HL-60 (cell line): ENCODE data around the gene FAM72C.
"Not testable (repeated sequence)": the region's sequence is repeated elsewhere in the genome, so short reads cannot be mapped to it uniquely, and the experiment has no call there.

Experiments used
- GABPA ChIP-seq: IDR thresholded peaks from 2 replicates; pipeline ENCODE4 v1.6.1; 2012; ENCODE audit warnings: low read depth
- POLR2AphosphoS5 ChIP-seq: IDR thresholded peaks from 2 replicates; pipeline ENCODE4 v1.6.1; 2012; ENCODE audit warnings: low read depth
- TF ChIP-seq, protein P1 (sequence below): IDR thresholded peaks from one replicate; pipeline ENCODE4 v1.5.1; 2011; ENCODE audit warnings: low read length, control low read depth, inconsistent platforms; ENCODE audit not compliant: insufficient read depth
- TF ChIP-seq, protein P2 (sequence below): IDR thresholded peaks from 2 replicates; pipeline ENCODE4 v1.6.1; 2012; ENCODE audit warnings: low read depth; ENCODE audit not compliant: insufficient replicate concordance

DNA sequence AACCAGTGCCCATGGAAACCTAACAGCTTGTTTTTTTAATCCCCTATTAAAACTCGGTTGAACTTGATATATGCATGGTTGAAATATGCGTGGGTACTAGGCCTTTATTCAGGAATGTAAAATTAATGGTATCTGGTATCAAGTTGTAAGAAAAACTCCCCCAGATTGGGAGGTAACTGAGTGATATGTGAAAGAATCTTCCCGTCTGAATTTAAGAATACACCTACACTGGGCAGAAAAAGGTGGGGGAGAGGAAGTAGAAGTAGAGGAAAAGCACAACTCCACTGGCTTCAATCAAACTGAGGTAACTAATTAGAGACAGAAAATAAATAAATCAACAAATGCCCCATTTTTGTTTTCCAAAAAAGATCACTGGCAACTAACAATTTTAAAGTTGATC is 15.9 kb downstream of the FAM72C start:
- TF ChIP-seq, protein P1, sequence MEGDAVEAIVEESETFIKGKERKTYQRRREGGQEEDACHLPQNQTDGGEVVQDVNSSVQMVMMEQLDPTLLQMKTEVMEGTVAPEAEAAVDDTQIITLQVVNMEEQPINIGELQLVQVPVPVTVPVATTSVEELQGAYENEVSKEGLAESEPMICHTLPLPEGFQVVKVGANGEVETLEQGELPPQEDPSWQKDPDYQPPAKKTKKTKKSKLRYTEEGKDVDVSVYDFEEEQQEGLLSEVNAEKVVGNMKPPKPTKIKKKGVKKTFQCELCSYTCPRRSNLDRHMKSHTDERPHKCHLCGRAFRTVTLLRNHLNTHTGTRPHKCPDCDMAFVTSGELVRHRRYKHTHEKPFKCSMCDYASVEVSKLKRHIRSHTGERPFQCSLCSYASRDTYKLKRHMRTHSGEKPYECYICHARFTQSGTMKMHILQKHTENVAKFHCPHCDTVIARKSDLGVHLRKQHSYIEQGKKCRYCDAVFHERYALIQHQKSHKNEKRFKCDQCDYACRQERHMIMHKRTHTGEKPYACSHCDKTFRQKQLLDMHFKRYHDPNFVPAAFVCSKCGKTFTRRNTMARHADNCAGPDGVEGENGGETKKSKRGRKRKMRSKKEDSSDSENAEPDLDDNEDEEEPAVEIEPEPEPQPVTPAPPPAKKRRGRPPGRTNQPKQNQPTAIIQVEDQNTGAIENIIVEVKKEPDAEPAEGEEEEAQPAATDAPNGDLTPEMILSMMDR: not testable (repeated sequence)
- TF ChIP-seq, protein P2, sequence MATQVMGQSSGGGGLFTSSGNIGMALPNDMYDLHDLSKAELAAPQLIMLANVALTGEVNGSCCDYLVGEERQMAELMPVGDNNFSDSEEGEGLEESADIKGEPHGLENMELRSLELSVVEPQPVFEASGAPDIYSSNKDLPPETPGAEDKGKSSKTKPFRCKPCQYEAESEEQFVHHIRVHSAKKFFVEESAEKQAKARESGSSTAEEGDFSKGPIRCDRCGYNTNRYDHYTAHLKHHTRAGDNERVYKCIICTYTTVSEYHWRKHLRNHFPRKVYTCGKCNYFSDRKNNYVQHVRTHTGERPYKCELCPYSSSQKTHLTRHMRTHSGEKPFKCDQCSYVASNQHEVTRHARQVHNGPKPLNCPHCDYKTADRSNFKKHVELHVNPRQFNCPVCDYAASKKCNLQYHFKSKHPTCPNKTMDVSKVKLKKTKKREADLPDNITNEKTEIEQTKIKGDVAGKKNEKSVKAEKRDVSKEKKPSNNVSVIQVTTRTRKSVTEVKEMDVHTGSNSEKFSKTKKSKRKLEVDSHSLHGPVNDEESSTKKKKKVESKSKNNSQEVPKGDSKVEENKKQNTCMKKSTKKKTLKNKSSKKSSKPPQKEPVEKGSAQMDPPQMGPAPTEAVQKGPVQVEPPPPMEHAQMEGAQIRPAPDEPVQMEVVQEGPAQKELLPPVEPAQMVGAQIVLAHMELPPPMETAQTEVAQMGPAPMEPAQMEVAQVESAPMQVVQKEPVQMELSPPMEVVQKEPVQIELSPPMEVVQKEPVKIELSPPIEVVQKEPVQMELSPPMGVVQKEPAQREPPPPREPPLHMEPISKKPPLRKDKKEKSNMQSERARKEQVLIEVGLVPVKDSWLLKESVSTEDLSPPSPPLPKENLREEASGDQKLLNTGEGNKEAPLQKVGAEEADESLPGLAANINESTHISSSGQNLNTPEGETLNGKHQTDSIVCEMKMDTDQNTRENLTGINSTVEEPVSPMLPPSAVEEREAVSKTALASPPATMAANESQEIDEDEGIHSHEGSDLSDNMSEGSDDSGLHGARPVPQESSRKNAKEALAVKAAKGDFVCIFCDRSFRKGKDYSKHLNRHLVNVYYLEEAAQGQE: not testable (repeated sequence)
- not testable (repeated sequence) for TF ChIP-seq POLR2AphosphoS5, GABPA
